GM10248 (cell line): Measurements from ENCODE around the gene FRMD1.

Experiments used
- CTCF ChIA-PET: fragments of 300-600 bp; sonication (Branson Sonifier 250); formaldehyde crosslinking; extraction: SDS; loops from one replicate; lab custom pipeline; 2021; ENCODE audit warnings: antibody characterized with exemption; lab: Yijun Ruan, JAX
- POLR2A ChIA-PET: fragments of 350-650 bp; sonication (Branson Sonifier 250); formaldehyde crosslinking; extraction: SDS; loops from one replicate; lab custom pipeline; 2020; ENCODE audit warnings: antibody characterized with exemption; lab: Yijun Ruan, JAX
- DNase-seq: peaks from one replicate; pipeline ENCODE4 v3.0.0; 2012; ENCODE audit errors: extremely low spot score
- TF ChIP-seq, protein P1 (sequence below): IDR thresholded peaks from 2 replicates; pipeline ENCODE4 v1.5.1; 2012; ENCODE audit warnings: mild to moderate bottlenecking, low read depth; ENCODE audit errors: extremely low read depth, missing control alignments, control extremely low read depth

Gene FRMD1

GRCh38 chr6:168045141-168045691, 33.8 kb downstream of the FRMD1 start:
- ChIA-PET POLR2A (no interaction called here), CTCF (no interaction called here)
- no peak for DNase-seq

DNA sequence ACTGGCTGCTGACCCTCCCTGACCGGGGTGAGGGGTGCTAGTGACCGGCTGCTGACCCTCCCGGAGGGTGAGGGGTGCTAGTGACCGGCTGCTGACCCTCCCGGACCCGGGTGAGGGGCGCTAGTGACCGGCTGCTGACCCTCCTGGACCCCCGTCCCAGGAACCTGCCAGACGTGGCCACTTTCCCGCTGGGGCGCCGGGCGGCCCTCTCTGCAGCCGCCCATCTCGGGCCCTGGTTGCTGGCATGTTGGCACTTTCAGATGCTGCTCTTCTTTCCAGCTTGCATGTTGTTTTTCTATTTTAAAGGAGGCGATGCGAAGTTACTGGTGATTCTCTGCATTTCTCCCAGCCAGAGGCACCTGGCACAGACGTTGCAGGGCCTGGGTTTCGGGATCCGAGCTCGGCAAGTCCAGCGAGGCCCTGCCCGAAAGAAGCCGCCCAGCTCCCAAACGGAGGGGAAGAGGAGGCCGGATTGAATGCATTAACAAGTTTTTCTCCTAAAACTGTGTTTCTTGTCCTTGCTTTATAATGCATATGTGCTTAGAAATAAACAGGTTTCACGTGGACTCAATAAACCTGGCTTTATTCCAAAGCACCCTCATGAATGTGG, 34.4 kb downstream of the FRMD1 start:
- TF ChIP-seq, protein P1, sequence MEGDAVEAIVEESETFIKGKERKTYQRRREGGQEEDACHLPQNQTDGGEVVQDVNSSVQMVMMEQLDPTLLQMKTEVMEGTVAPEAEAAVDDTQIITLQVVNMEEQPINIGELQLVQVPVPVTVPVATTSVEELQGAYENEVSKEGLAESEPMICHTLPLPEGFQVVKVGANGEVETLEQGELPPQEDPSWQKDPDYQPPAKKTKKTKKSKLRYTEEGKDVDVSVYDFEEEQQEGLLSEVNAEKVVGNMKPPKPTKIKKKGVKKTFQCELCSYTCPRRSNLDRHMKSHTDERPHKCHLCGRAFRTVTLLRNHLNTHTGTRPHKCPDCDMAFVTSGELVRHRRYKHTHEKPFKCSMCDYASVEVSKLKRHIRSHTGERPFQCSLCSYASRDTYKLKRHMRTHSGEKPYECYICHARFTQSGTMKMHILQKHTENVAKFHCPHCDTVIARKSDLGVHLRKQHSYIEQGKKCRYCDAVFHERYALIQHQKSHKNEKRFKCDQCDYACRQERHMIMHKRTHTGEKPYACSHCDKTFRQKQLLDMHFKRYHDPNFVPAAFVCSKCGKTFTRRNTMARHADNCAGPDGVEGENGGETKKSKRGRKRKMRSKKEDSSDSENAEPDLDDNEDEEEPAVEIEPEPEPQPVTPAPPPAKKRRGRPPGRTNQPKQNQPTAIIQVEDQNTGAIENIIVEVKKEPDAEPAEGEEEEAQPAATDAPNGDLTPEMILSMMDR = no peak
- POLR2A ChIA-PET = no interaction called here
- CTCF ChIA-PET = no interaction called here

More at GRCh38 chr6:168045141-168045691, 33.8 kb downstream of the FRMD1 start:
- TF ChIP-seq, protein P1 = no peak

GRCh38 chr6:168043848-168044415, 35.1 kb downstream of the FRMD1 start:
- TF ChIP-seq, protein P1 = no peak
- ChIA-PET CTCF (no interaction called here), POLR2A (no interaction called here)
- DNase-seq = no peak

More for the DNA sequence above, 34.4 kb downstream of the FRMD1 start:
- DNase-seq = no peak

GRCh38 chr6:168043193-168043847, 35.7 kb downstream of the FRMD1 start:
- no peak for DNase-seq
- TF ChIP-seq, protein P1 = no peak
- ChIA-PET CTCF (no interaction called here), POLR2A (no interaction called here)

- CTCF ChIA-PET = no interaction called here
- POLR2A ChIA-PET = no interaction called here
- DNase-seq = no peak
- TF ChIP-seq, protein P1 = no peak
Measured at GRCh38 chr6:168042426-168043192, 36.4 kb downstream of the FRMD1 start.

GRCh38 chr6:168041928-168042327, 37.1 kb downstream of the FRMD1 start:
- DNase-seq = no peak
- ChIA-PET POLR2A (no interaction called here), CTCF (no interaction called here)
- TF ChIP-seq, protein P1 = no peak
